ENCODE measurements around the gene MAP1LC3B. TPM values are rescaled to one million over a fixed set of nuclear protein-coding genes. Genes with fewer than 3 reads are reported as not detected.

The MAP1LC3B gene
- total RNA-seq, 1 donor from 2014 or later = 113 TPM

GRCh38 chr16:87393680-87394055 is 1.5 kb downstream of the MAP1LC3B start:
- DNase-seq (ENCODE audit: low spot score) = no peak
- intact Hi-C loops (cut with DNase I) = loop anchor here (2.0 to 5.0 kb wide), 3 partner anchors 77 to 244 kb away; partner anchors contain the start of gene C16orf95

DNA sequence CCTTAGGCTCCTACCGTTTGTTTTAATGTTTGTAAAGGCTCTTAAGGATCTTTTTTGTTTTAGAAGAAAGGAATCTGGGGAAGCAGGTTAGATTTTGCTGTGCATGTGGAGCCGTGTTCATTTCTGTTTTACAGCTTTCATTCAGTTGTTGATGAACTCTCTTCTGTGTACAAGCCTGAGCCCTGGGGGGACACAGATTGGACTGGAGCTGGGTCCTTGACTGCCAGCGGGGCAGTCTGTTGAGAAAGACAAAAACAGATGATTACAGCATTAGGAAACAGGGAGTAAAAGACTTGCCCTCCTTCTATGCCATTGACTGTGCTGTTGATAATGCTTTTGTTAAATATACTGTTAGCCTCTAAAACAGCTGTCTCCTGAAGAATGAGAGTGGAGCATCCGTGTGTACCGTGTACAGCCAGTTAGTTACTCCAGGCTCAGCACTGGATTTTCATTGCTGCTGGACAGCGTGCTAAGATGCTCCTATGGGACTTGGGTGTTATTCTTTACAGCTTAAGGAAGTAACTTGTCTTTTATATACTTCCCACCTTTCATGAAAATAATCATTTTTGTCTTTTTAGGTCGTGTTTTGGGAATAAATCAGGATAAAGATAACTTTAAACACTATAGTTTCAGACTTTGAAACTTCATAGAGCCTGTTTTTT is 3.2 kb downstream of the MAP1LC3B start:
- no peak for DNase-seq (ENCODE audit: low spot score)
- intact Hi-C loops (cut with DNase I) = no loop called here

- no peak for DNase-seq (ENCODE audit: low spot score)
- intact Hi-C loops (cut with DNase I) = no loop called here
Observed at GRCh38 chr16:87404764-87405625, 12.9 kb downstream of the MAP1LC3B start.

- no peak for DNase-seq (ENCODE audit: low spot score)
- intact Hi-C loops (cut with DNase I) = no loop called here
Observed at GRCh38 chr16:87406495-87407088, 14.5 kb downstream of the MAP1LC3B start.

DNA sequence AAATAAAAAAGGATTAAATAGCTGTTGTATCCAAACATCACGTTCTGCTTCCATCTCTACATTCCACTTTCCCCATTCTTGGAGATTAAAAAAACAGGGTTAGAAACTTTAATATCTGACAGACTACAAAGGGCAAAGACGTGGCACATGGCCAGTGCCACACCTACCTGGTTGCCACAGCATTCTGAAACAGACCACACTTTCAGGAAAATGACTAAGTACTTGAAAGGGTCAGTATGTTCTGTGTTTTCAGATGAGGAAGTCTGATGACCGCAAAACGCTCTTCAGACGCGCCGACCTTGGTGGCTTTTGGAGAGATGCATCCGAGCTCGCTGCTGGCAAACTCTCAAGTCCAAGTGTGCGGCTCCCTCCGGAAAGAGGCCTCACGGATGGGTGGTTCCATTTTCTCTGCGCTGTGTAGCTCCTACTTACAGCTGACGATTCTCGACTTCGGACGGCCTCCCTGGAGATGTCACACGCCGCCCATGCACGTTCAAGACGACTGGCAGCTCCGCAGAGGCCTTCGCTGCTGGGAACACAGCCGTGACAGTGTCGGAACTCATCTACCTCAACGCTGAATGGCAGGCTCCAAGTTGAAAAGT is 15.5 kb downstream of the MAP1LC3B start:
- intact Hi-C loops (cut with DNase I) = no loop called here
- DNase-seq (ENCODE audit: low spot score) = peak; percentile 82

GRCh38 chr16:87409153-87409552 is 17.0 kb downstream of the MAP1LC3B start:
- intact Hi-C loops (cut with DNase I) = no loop called here
- DNase-seq (ENCODE audit: low spot score) = no peak

GRCh38 chr16:87409781-87410180 is 17.6 kb downstream of the MAP1LC3B start:
- no peak for DNase-seq (ENCODE audit: low spot score)
- intact Hi-C loops (cut with DNase I) = no loop called here

DNA sequence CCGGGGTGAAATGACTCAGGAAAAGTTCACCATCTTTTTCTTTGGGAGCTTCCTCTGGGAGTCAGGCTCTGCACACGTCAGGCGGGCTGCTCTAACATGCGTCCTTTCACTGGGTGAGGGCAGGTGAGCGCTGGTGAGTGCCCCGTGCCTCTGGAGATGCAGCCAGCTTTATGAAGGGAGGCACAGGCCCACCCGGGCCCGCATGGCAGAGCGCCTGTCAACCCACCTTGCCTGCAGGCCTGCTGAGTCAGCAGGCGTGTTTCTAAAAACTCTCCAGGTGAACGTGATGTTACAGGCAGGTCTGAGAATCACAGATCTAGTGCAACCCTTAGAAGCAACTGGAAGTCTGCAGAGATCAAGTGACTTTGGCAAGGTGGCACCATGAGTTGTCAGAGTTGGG is 18.4 kb downstream of the MAP1LC3B start:
- intact Hi-C loops (cut with DNase I) = no loop called here
- no peak for DNase-seq (ENCODE audit: low spot score)

DNA sequence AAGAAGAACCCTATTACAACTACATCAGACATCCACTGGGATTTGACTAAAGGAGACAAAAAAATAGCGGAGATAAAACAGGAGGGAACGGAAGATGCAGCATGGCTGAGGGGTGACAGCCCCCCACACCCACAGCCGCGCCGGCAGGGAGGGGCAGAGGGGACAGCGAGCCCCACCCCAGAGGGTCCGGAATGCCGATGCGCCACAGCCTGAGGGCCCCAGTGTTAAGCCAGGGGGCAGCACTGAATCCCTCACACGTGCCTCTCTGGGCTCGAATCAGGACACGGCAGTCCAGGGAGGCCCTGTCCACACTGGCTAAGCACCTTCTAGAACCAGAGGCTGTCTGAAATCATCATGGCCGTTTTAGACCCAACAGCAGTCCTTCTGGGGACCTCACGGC is 18.8 kb downstream of the MAP1LC3B start:
- no peak for DNase-seq (ENCODE audit: low spot score)
- intact Hi-C loops (cut with DNase I) = no loop called here

GRCh38 chr16:87411375-87412271 is 19.5 kb downstream of the MAP1LC3B start:
- no peak for DNase-seq (ENCODE audit: low spot score)
- intact Hi-C loops (cut with DNase I) = no loop called here

- intact Hi-C loops (cut with DNase I) = no loop called here
- DNase-seq (ENCODE audit: low spot score) = no peak
Observed at GRCh38 chr16:87412371-87412995, 20.3 kb downstream of the MAP1LC3B start.

DNA sequence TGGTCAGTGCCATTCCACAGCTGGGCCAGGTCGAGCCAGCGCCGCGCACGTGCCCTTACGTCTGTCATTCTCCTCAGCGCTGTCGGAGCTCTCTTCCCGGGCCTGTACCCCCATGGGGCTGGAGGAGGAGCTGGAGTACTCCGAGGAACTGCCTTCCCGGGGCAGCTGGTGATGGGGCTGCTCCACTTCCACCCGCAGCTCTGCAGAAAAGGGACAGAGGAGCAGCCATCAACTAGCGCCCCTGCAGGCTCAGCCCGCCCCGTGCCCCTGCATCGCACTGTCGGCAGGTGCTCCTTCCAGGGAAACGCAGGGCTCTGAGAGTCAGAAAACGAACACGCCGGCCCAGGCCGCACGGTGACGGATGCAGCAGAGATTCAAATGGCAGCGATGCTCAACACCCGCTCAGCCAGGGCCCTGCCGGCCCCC is 20.9 kb downstream of the MAP1LC3B start:
- intact Hi-C loops (cut with DNase I) = no loop called here
- no peak for DNase-seq (ENCODE audit: low spot score)

GRCh38 chr16:87414251-87414680 is 22.1 kb downstream of the MAP1LC3B start:
- DNase-seq (ENCODE audit: low spot score) = no peak
- intact Hi-C loops (cut with DNase I) = no loop called here

DNA sequence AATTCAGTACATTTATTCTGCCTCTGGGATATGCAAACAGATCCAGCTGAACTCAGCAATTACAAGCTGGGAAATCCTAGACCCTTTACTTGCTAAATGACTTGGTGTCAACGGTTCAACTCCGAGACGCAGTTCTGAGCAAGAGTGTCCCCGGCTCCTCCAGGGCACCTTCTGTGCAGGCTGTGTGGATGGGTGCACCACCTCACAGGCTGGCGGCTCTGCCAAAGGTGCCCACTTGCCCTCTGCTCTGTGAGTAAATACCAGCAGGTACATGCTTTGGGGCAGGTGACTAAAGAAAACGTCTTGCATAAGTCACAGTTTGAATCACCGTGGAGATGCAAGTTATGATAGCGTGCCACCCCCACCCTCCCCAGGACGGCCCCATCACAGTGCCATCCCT is 23.3 kb downstream of the MAP1LC3B start:
- intact Hi-C loops (cut with DNase I) = loop anchor here (5.0 kb wide), 3 partner anchors 137 to 222 kb away; no protein-coding TSS in a partner anchor
- peak; percentile 38 for DNase-seq (ENCODE audit: low spot score)

DNA sequence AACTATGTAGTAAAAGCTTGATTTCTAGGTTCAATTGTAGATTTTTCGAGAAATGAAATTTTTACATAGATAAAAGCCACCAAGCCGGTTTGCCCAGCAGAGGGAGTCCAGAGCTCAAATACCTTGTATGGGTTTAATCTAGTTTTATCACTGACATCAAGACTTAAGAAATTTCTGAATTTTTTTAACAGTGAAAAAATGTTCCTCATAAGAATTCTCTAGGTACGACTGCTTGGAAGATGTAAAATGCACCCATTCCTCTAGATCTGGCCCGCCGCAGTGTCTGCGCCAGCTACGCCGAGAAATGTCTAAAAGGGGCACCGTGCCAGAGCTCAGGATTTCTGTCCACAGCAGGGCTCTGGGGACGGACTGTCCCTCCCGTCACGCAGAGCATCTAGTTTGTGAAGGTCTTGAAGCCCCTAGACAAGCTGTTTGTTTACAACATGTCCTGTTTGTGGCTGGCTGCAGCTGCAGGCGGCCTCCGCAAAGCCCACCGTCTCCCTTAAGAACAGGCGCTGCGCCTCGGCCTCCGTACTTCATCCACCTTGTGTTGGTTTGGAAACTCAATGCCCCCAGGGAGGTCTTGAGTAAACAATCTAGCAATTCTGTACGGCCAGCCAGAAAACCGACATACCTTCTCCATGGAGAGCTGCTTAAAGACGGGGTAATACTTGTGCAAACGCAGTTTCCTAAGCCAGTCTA is 24.8 kb downstream of the MAP1LC3B start:
- intact Hi-C loops (cut with DNase I) = loop anchor here (5.0 kb wide), 3 partner anchors 135 to 220 kb away; no protein-coding TSS in a partner anchor
- no peak for DNase-seq (ENCODE audit: low spot score)

- DNase-seq (ENCODE audit: low spot score) = no peak
- intact Hi-C loops (cut with DNase I) = loop anchor here (5.0 kb wide), 3 partner anchors 135 to 220 kb away; no protein-coding TSS in a partner anchor
Observed at GRCh38 chr16:87417528-87417910, 25.4 kb downstream of the MAP1LC3B start.

DNA sequence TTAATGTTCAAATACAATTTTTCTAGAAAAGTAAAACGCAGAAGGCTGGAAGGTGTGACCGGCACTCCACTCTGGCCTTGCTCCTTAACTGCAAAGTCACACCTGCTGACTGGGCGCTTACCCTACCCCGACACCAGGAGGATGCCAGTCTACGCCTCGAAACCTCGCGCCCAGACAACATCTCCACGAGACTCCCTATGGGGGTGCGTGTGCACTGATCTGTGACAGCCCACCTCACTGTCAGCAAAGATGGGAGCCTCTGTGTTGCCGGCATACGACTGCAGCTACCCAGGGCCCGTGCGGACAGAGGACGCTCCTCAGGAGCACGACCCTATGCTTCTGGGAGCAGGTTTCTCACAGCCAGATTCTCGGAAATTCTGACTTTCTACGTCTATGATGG is 26.1 kb downstream of the MAP1LC3B start:
- intact Hi-C loops (cut with DNase I) = loop anchor here (5.0 kb wide), 3 partner anchors 134 to 219 kb away; no protein-coding TSS in a partner anchor
- DNase-seq (ENCODE audit: low spot score) = peak; percentile 67

- intact Hi-C loops (cut with DNase I) = loop anchor here (5.0 kb wide), 3 partner anchors 134 to 219 kb away; no protein-coding TSS in a partner anchor
- DNase-seq (ENCODE audit: low spot score) = no peak
Observed at GRCh38 chr16:87418644-87419043, 26.5 kb downstream of the MAP1LC3B start.
